ENCODE data around the gene CREB3L4.

Gene CREB3L4

GRCh38 chr1:153922076-153922971 lies 45.4 kb upstream of the CREB3L4 start (continued):
- TF ChIP-seq PRDM2 (tag by site-specific recombination; IDR thresholded peaks at IDR 0.05; ENCODE audit: borderline replicate concordance) (no peak), GLIS2 (tag by site-specific recombination; IDR thresholded peaks at IDR 0.05) (peak; percentile 75), ZFP69B (tag by site-specific recombination; IDR thresholded peaks at IDR 0.05) (no peak), RBAK (tag by site-specific recombination; IDR thresholded peaks at IDR 0.05) (no peak), TRIM28 (IDR thresholded peaks at IDR 0.05; ENCODE audit: borderline replicate concordance, low read length) (no peak), YY2 (tag by site-specific recombination; IDR thresholded peaks at IDR 0.05) (peak; percentile 34; the same call in 1 of the 2 replicates), GLI4 (tag by site-specific recombination; IDR thresholded peaks at IDR 0.05) (no peak), ZNF292 (tag by site-specific recombination; IDR thresholded peaks at IDR 0.05; ENCODE audit: borderline replicate concordance, low read depth) (no peak), MYNN (tag by site-specific recombination; IDR thresholded peaks at IDR 0.05; ENCODE audit: borderline replicate concordance) (no peak), ZNF138 (tag by site-specific recombination; IDR thresholded peaks at IDR 0.05; ENCODE audit: borderline replicate concordance) (no peak), ZSCAN23 (tag by site-specific recombination; IDR thresholded peaks at IDR 0.05) (no peak), CTCF (tag by site-specific recombination; IDR thresholded peaks at IDR 0.05) (peak; percentile 50), ZNF202 (tag by site-specific recombination; IDR thresholded peaks at IDR 0.05; ENCODE audit: borderline replicate concordance) (no peak), ZNF555 (tag by site-specific recombination; conservative IDR thresholded peaks at IDR 0.05) (no peak), ZNF623 (tag by site-specific recombination; IDR thresholded peaks at IDR 0.05) (no peak), ZNF354C (tag by site-specific recombination; IDR thresholded peaks at IDR 0.05; ENCODE audit: borderline replicate concordance, low read depth) (no peak), GLIS1 (tag by site-specific recombination; IDR thresholded peaks at IDR 0.05) (peak; percentile 55), ZSCAN4 (tag by site-specific recombination; IDR thresholded peaks at IDR 0.05) (no peak), ZSCAN30 (tag by site-specific recombination; IDR thresholded peaks at IDR 0.05) (no peak), FEZF1 (tag by site-specific recombination; IDR thresholded peaks at IDR 0.05) (no peak), ZNF398 (tag by site-specific recombination; IDR thresholded peaks at IDR 0.05) (peak; percentile 94), ZNF175 (tag by site-specific recombination; IDR thresholded peaks at IDR 0.05) (no peak), ZNF350 (tag by site-specific recombination; IDR thresholded peaks at IDR 0.05) (no peak), ZNF433 (tag by site-specific recombination; IDR thresholded peaks at IDR 0.05; ENCODE audit: low read depth) (no peak), PATZ1 (tag by site-specific recombination; IDR thresholded peaks at IDR 0.05) (peak; percentile 73), EGR2 (tag by site-specific recombination; IDR thresholded peaks at IDR 0.05; ENCODE audit: low read depth) (0 out of 2 replicates have a peak, but pooled peaks have one; percentile 26), ZNF341 (tag by site-specific recombination; IDR thresholded peaks at IDR 0.05; ENCODE audit: low read depth) (peak; percentile 49)

Measured in HEK293 (cell line).